ENCODE data around the gene CRBN. TPM values are rescaled to one million over a fixed set of nuclear protein-coding genes. Genes with fewer than 3 reads are reported as not detected.

CRBN gene
- polyA plus RNA-seq (2012; rRNA removed): 17.5 and 35.2 TPM in 2 replicates
- 28.6 and 30.5 TPM in 2 replicates for polyA plus RNA-seq (2012; cell fraction: cytosol; rRNA removed)
- polyA plus RNA-seq (2012; cell fraction: nucleus; rRNA removed): 23.0 and 40.2 TPM in 2 replicates

- Histone ChIP-seq H3K9me3 (no peaks in the 10 kb centered on the region), H3K36me3 (replicated peaks in 1 of 2; ENCODE audit: control insufficient read depth in 1 of 2, insufficient read depth in 2 of 2, low read length in 1 of 2) (peaks cover 7 to 12% of the 10 kb centered on the region in 2 experiments), H3F3A (replicated peaks; ENCODE audit: insufficient read depth) (peaks cover 4% of the 10 kb centered on the region), H4K20me1 (ENCODE audit: insufficient read depth) (no peaks in the 10 kb centered on the region; the same call in 1 of the 2 replicates), H3K9ac (peak within 1 kb of the TSS; percentile 85), H3K27me3 (ENCODE audit: insufficient read depth) (no peaks in the 10 kb centered on the region), H3K4me2 (peak within 1 kb of the TSS; percentile 81), H3K4me3 (ENCODE audit: low read depth in 2 of 2, low read length in 1 of 2) (peak within 1 kb of the TSS; percentile 92 to 98), H3K27ac (ENCODE audit: low read depth in 2 of 2, low read length in 1 of 2) (peak within 1 kb of the TSS; percentile 16 to 60; a peak in 3 of 4 replicates), H2AFZ (ENCODE audit: low read depth) (peak within 1 kb of the TSS; percentile 98), H3K4me1 (ENCODE audit: control insufficient read depth in 1 of 2, insufficient read depth in 2 of 2, low read depth in 1 of 2, low read length in 1 of 2) (peaks cover 6 to 8% of the 10 kb centered on the region in 2 experiments; a peak in 2 of 4 replicates), H3K9me2 (no peaks in the 10 kb centered on the region), H3K79me2 (ENCODE audit: insufficient read depth) (peaks cover 44% of the 10 kb centered on the region)
- CTCF ChIA-PET: interaction anchor here (0.6 to 1.2 kb wide), 7 partner anchors 9 to 1115 kb away, joined by 3 to 11 read pairs (median 4); no protein-coding TSS in a partner anchor
- POLR2A ChIA-PET: no interaction called here
- under 1% methylated on average over 30 of the region's 56 CpGs for WGBS (ENCODE audit: low lambda C conversion rate)
- peak; percentile 98 for DNase-seq
- TF ChIP-seq TAF1 (IDR thresholded peaks at IDR 0.05; ENCODE audit: borderline replicate concordance, low read depth, low read length): peak; percentile 95
- no peak for TF ChIP-seq NRF1 (IDR thresholded peaks at IDR 0.05; ENCODE audit: low read depth, low read length)
- TF ChIP-seq TCF12 (IDR thresholded peaks at IDR 0.05): no peak; the same call in 1 of the 2 replicates
- TF ChIP-seq FOXJ3 (CRISPR knock-in tag; IDR thresholded peaks at IDR 0.05): peak; percentile 81; the same call in 1 of the 2 replicates
- peak; percentile 12; the same call in 1 of the 2 replicates for TF ChIP-seq SMC3 (IDR thresholded peaks at IDR 0.05; ENCODE audit: low read depth, low read length)
- no peak; the same call in 1 of the 2 replicates for TF ChIP-seq NFIC (IDR thresholded peaks at IDR 0.05; ENCODE audit: borderline replicate concordance)
- TF ChIP-seq FOSL2 (IDR thresholded peaks at IDR 0.05; ENCODE audit: borderline replicate concordance, low read depth): no peak
- TF ChIP-seq JUND (IDR thresholded peaks at IDR 0.05): no peak
- TF ChIP-seq REST (IDR thresholded peaks at IDR 0.05; ENCODE audit: low read depth, low read length): peak; percentile 71
- no peak for TF ChIP-seq TEAD4 (IDR thresholded peaks at IDR 0.05; ENCODE audit: borderline replicate concordance, insufficient read depth)
- TF ChIP-seq ELF1 (IDR thresholded peaks at IDR 0.05): 0 out of 2 replicates have a peak, but pooled peaks have one; percentile 18
- no peak for TF ChIP-seq USF1 (IDR thresholded peaks at IDR 0.05; ENCODE audit: borderline replicate concordance, low read depth)
- peak; percentile 83 for TF ChIP-seq MXI1 (IDR thresholded peaks at IDR 0.05; ENCODE audit: low read depth, low read length)
- TF ChIP-seq GATA2 (CRISPR knock-in tag; IDR thresholded peaks at IDR 0.05): peak; percentile 11; the same call in 1 of the 2 replicates
- peak; percentile 76 for TF ChIP-seq CHD2 (IDR thresholded peaks at IDR 0.05; ENCODE audit: low read length, partially characterized antibody)
- TF ChIP-seq RXRA (IDR thresholded peaks at IDR 0.05; ENCODE audit: borderline replicate concordance, low read depth): no peak
- TF ChIP-seq IRF3 (IDR thresholded peaks at IDR 0.05; ENCODE audit: low read depth, low read length): no peak
- TF ChIP-seq YY1 (IDR thresholded peaks at IDR 0.05; ENCODE audit: low read depth): peak; percentile 98
- peak; percentile 68; the same call in 1 of the 2 replicates for TF ChIP-seq ZBTB33 (IDR thresholded peaks at IDR 0.05; ENCODE audit: borderline replicate concordance, low read depth)
- peak; percentile 92 for TF ChIP-seq SIN3A (IDR thresholded peaks at IDR 0.05; ENCODE audit: borderline replicate concordance, low read depth, low read length)
- peak; percentile 12 to 53; a peak in 2 of 4 replicates for TF ChIP-seq EP300 (IDR thresholded peaks at IDR 0.05; ENCODE audit: borderline replicate concordance in 1 of 2, low read depth in 1 of 2, low read length in 1 of 2)
- no peak for TF ChIP-seq USF2 (IDR thresholded peaks at IDR 0.05; ENCODE audit: borderline replicate concordance, low read depth, low read length)
- TF ChIP-seq RCOR1 (IDR thresholded peaks at IDR 0.05; ENCODE audit: low read length): peak; percentile 38; the same call in 1 of the 2 replicates
- no peak for TF ChIP-seq EZH2phosphoT487 (IDR thresholded peaks at IDR 0.05; ENCODE audit: borderline replicate concordance, low read depth)
Observed at GRCh38 chr3:3179407-3180094, at the start of gene CRBN. Gene CRBN, minus strand, starts transcription at chr3:3179691. Its CDS starts 4 bp downstream, at chr3:3179687.
